Activated naive CD8-positive, alpha-beta T cell treated with anti-CD3 and anti-CD28 coated beads, Interleukin-2, amount 50 U/mL, for 24 hours (primary cell): ENCODE measurements around the gene NMB.
A peak's percentile ranks its signal among the peaks of the same experiment; 100 is the strongest.
"Not testable (repeated sequence)": the region's sequence is repeated elsewhere in the genome, so short reads cannot be mapped to it uniquely, and the experiment has no call there.

Source experiments
- ATAC-seq: fragments of 150-1000 bp; cut with Tn5 transposase; one replicate; pipeline ENCODE4 v1.10.0; 2021
- DNase-seq: peaks from one replicate; pipeline ENCODE4 v3.0.0; 2021
- H3K27ac Mint-ChIP-seq: one replicate; pipeline ENCODE4 v1.8.0; 2021; ENCODE audit warnings: mild to moderate bottlenecking, mixed read lengths
- H3K27me3 Mint-ChIP-seq: one replicate; pipeline ENCODE4 v1.8.0; 2021; ENCODE audit warnings: mixed read lengths
- H3K36me3 Mint-ChIP-seq: one replicate; pipeline ENCODE4 v1.8.0; 2021; ENCODE audit warnings: low read depth, mixed read lengths
- H3K4me1 Mint-ChIP-seq: one replicate; pipeline ENCODE4 v1.8.0; 2021; ENCODE audit warnings: mixed read lengths
- H3K4me3 Mint-ChIP-seq: one replicate; pipeline ENCODE4 v1.8.0; 2021; ENCODE audit warnings: mild to moderate bottlenecking, moderate library complexity, mixed read lengths
- H3K9me3 Mint-ChIP-seq: one replicate; pipeline ENCODE4 v1.8.0; 2021; ENCODE audit warnings: mixed read lengths

NMB gene

GRCh38 chr15:84658080-84658787, at the start of gene NMB:
Gene NMB, minus strand, starts transcription at chr15:84658199. Its CDS starts 47 bp downstream, at chr15:84658152.
- peaks cover 40% of the 10 kb centered on the region for H3K4me1 Mint-ChIP-seq
- H3K36me3 Mint-ChIP-seq, result no peaks in the 10 kb centered on the region
- no peaks in the 10 kb centered on the region for H3K27me3 Mint-ChIP-seq
- DNase-seq (peak; percentile 85), ATAC-seq (peak; percentile 76)
- H3K9me3 Mint-ChIP-seq, result no peaks in the 10 kb centered on the region
- peak within 1 kb of the TSS; percentile 76 for H3K27ac Mint-ChIP-seq
- H3K4me3 Mint-ChIP-seq, result peak within 1 kb of the TSS; percentile 69

DNA sequence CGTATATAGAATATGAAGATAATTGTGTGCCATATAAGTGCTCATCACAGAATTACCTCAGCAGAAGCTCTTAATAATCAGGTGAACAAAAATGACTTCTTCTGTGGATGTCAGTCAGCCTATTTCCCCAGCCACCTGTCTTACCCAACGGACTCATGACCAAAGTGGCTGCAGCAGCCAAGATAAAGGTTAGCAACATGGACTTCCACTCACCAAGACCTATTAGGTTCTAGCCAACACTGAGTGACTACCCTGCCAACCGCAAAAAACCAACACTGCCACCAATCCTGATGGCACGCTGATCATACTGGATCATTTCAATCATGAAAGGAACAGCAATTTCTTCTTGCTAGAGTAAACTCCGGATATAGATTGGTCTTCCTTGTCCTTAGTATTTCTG, 45.8 kb upstream of the NMB start:
- peaks cover 18% of the 10 kb centered on the region for H3K36me3 Mint-ChIP-seq
- H3K9me3 Mint-ChIP-seq, result no peaks in the 10 kb centered on the region
- no peak overlapping the region for H3K4me3 Mint-ChIP-seq
- ATAC-seq, result no peak
- H3K4me1 Mint-ChIP-seq, result peaks cover 67% of the 10 kb centered on the region
- no peak for DNase-seq
- H3K27me3 Mint-ChIP-seq, result no peaks in the 10 kb centered on the region
- no peak overlapping the region for H3K27ac Mint-ChIP-seq

DNA sequence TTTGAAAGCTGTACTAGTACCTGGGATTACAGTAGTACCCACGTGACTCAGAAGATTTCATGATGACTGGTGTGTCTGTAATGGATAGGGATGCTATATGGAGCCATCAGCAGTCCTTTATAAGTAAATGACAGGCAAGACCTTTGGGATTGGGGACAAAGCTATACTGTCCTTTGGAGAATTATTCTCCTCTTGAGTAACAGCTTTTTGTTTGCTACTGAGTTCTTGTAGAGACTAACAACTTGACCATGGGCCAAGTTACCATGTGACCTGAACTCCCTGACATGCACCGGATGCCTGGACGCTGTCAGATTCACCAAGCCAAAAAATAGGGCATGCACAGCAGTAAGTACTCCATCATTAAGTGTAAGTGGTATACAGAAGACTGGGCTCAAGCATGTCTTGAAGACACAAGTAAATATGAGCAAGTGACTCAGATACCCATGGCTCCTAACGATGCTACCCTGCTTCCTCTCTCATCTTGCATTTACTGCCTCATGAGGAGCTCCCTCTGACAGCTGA, 45.0 kb upstream of the NMB start:
- ATAC-seq (no peak), DNase-seq (no peak)
- Mint-ChIP-seq H3K27ac (peak overlapping the region; percentile 46), H3K4me1 (peaks cover 66% of the 10 kb centered on the region), H3K27me3 (no peaks in the 10 kb centered on the region), H3K36me3 (peaks cover 13% of the 10 kb centered on the region), H3K4me3 (no peak overlapping the region), H3K9me3 (no peaks in the 10 kb centered on the region)

DNA sequence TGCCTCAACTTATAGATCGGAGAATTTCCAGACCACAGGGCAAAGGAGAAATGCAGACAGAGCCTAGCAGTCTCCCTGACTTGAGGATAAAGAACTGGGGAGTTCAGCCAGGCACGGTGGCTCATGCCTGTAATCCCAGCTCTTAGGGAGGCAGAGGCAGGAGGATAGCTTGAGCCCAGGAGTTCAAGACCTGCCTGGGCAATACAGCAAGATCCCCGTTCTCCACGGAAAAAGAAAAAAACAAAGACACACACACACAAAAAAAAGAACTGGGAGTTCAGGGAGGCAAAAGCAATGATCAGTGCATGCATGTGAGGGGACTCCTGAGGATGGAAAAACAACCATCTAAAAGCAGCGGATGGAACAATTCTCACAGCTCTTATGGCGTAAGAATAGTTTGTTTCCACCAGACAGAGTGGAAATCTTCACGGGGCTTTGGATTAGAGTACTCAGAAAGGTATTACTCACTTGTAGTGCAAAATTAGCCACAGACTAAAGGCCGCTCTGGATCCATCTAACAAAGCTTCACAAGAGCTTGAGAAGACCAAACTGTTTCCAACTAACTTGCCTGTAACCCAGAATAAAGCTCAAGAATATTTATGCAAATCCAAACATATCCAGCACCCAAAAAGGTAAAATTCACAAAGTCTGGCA, 41.7 kb upstream of the NMB start:
- H3K4me1 Mint-ChIP-seq, result peaks cover 69% of the 10 kb centered on the region
- peak overlapping the region; percentile 90 for H3K27ac Mint-ChIP-seq
- H3K4me3 Mint-ChIP-seq, result peak overlapping the region; percentile 12
- H3K9me3 Mint-ChIP-seq, result no peaks in the 10 kb centered on the region
- peaks cover 12% of the 10 kb centered on the region for H3K36me3 Mint-ChIP-seq
- no peaks in the 10 kb centered on the region for H3K27me3 Mint-ChIP-seq
- DNase-seq (no peak), ATAC-seq (peak; percentile 93)

DNA sequence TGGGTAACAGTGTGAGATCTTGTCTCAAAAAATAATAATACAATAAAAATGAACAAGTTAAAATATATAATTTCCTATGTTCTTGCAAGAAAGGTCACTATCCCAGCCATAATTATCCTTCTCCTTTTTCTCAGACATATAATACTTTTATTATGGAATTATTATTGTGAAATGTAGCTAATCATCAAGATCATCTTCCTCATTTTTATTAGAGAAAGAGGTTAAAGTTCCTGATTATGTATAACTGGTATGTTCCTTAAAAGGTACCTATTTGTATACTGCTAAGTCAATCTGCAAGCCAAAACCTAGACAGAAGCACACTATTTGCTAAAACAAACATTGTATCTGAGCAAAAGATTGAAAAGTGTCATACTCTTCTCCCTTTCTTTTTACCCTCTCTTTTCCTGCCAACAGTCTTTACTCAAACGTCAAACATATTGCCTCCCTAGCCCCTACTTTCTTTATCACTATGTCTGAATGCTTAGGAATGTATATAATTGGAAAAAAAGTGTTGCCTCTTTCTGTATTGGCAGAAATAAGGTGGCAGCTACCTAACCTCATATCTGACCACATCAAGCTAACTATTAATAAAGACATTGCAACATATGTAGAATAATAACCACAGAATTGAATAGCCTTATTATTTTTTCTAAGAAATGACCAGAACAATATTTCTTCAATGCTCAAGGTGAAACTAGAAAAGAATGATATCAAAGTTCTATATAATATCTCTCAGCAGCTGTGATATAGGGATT, 39.4 kb upstream of the NMB start:
- H3K9me3 Mint-ChIP-seq, result no peaks in the 10 kb centered on the region
- H3K4me3 Mint-ChIP-seq, result no peak overlapping the region
- ATAC-seq (no peak), DNase-seq (no peak)
- no peak overlapping the region for H3K27ac Mint-ChIP-seq
- peaks cover 7% of the 10 kb centered on the region for H3K36me3 Mint-ChIP-seq
- H3K27me3 Mint-ChIP-seq, result no peaks in the 10 kb centered on the region
- H3K4me1 Mint-ChIP-seq, result peaks cover 54% of the 10 kb centered on the region

GRCh38 chr15:84696757-84697156, 38.8 kb upstream of the NMB start:
- Mint-ChIP-seq H3K9me3 (no peaks in the 10 kb centered on the region), H3K4me1 (peaks cover 57% of the 10 kb centered on the region), H3K27me3 (no peaks in the 10 kb centered on the region), H3K36me3 (peaks cover 8% of the 10 kb centered on the region), H3K27ac (no peak overlapping the region), H3K4me3 (no peak overlapping the region)
- DNase-seq, result no peak
- no peak for ATAC-seq

DNA sequence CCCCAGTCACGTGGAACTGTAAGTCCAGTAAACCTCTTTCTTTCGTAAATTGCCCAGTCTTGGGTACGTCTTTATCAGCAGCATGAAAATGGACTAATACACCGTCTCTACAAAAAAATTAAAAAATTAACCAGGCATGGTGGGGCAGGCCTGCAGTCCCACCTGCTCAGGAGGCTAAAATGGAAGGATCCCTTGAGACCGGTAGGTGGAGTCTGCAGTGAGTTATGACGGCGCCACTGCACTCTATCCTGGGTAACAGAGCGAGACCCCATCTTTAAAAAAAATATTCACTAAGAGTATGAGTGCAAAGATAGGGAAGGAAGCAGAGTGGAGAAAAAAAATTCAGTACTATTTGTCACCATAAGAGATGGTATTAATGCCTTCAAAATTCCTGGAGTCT, 32.3 kb upstream of the NMB start:
- peaks cover 32% of the 10 kb centered on the region for H3K36me3 Mint-ChIP-seq
- no peak overlapping the region for H3K4me3 Mint-ChIP-seq
- H3K4me1 Mint-ChIP-seq, result peaks cover 29% of the 10 kb centered on the region
- H3K27me3 Mint-ChIP-seq, result no peaks in the 10 kb centered on the region
- DNase-seq, result no peak
- no peak for ATAC-seq
- H3K9me3 Mint-ChIP-seq, result peaks cover 4% of the 10 kb centered on the region
- H3K27ac Mint-ChIP-seq, result no peak overlapping the region

DNA sequence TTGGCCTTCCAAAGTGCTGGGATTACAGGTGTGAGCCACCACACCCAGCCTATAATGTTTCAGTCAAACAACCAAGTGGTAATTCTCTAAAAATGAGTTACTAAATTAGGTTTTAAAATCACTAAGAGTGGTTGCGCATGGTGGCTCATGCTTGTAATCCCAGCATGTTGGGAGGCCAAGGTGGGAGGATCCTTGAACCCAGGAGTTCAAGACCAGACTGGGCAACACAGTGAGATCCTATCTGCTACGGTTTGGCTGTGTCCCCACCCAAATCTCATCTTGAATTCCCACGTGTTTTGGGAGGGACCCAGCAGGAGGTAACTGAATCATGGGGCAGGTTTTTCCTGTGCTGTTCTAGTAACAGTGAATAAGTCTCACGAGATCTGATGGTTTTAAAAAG, 31.9 kb upstream of the NMB start:
- H3K27ac Mint-ChIP-seq, result no peak overlapping the region
- H3K4me1 Mint-ChIP-seq, result peaks cover 29% of the 10 kb centered on the region
- no peaks in the 10 kb centered on the region for H3K27me3 Mint-ChIP-seq
- H3K36me3 Mint-ChIP-seq, result peaks cover 34% of the 10 kb centered on the region
- H3K9me3 Mint-ChIP-seq, result peaks cover 4% of the 10 kb centered on the region
- ATAC-seq, result no peak
- DNase-seq, result no peak
- H3K4me3 Mint-ChIP-seq, result no peak overlapping the region

GRCh38 chr15:84686446-84686845, 28.4 kb upstream of the NMB start:
- peaks cover 44% of the 10 kb centered on the region for H3K36me3 Mint-ChIP-seq
- not testable (repeated sequence) for DNase-seq

GRCh38 chr15:84685304-84685703, 27.3 kb upstream of the NMB start:
- H3K9me3 Mint-ChIP-seq, result peaks cover 3% of the 10 kb centered on the region
- ATAC-seq (no peak), DNase-seq (no peak)
- no peak overlapping the region for H3K4me3 Mint-ChIP-seq
- no peak overlapping the region for H3K27ac Mint-ChIP-seq
- H3K27me3 Mint-ChIP-seq, result no peaks in the 10 kb centered on the region
- peaks cover 38% of the 10 kb centered on the region for H3K4me1 Mint-ChIP-seq
- H3K36me3 Mint-ChIP-seq, result peaks cover 39% of the 10 kb centered on the region

More at GRCh38 chr15:84686446-84686845, 28.4 kb upstream of the NMB start:
- not testable (repeated sequence) for H3K9me3 Mint-ChIP-seq, H3K27ac Mint-ChIP-seq, ATAC-seq, H3K4me3 Mint-ChIP-seq, H3K27me3 Mint-ChIP-seq
- peaks cover 39% of the 10 kb centered on the region for H3K4me1 Mint-ChIP-seq

DNA sequence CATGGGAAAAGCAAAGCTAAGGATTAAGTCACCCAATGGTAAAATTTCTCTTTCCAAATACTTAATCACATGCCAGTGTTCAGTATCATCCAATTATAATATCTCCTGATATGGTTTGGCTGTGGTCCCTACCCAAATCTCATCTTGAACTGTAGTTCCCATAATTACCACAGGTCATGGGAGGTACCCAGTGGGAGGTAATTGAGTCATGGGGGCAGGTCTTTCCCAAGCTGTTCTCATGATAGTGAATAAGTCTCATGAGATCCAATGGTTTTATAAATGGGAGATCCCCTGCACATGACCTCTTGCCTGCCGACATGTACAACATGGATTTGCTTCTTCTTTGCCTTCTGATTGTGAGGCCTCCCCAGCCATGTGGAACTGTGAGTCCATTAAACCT, 26.1 kb upstream of the NMB start:
- peaks cover 42% of the 10 kb centered on the region for H3K36me3 Mint-ChIP-seq
- no peak for ATAC-seq

GRCh38 chr15:84681831-84682230, 23.8 kb upstream of the NMB start:
- Mint-ChIP-seq H3K27ac (peak overlapping the region; percentile 7), H3K36me3 (peaks cover 39% of the 10 kb centered on the region), H3K9me3 (no peaks in the 10 kb centered on the region), H3K4me3 (no peak overlapping the region), H3K4me1 (peaks cover 21% of the 10 kb centered on the region), H3K27me3 (no peaks in the 10 kb centered on the region)
- DNase-seq (no peak), ATAC-seq (peak; percentile 80)

More for the DNA sequence above, 26.1 kb upstream of the NMB start:
- peaks cover 34% of the 10 kb centered on the region for H3K4me1 Mint-ChIP-seq
- no peaks in the 10 kb centered on the region for H3K9me3 Mint-ChIP-seq
- no peak for DNase-seq
- H3K4me3 Mint-ChIP-seq, result no peak overlapping the region
- no peak overlapping the region for H3K27ac Mint-ChIP-seq
- H3K27me3 Mint-ChIP-seq, result no peaks in the 10 kb centered on the region

DNA sequence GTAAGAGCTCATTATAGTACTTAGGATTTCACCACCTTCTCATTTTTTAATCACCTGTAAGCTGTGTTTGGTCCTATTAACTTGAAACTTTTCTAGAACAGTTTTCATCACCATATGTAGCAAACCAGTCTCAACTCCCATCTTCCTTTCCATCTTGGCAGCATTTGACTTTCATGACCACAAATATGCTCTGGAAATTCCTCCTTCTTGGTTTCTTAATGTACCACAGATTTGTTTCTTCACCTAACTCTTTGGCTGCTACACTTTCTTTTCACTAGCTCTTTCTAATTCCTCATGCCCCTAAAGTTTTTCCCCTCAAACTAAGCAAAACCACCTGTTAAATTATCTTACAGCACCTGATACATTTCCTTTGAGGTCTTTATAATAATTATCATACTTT, 13.2 kb upstream of the NMB start:
- no peaks in the 10 kb centered on the region for H3K27me3 Mint-ChIP-seq
- peaks cover 32% of the 10 kb centered on the region for H3K4me1 Mint-ChIP-seq
- peaks cover 34% of the 10 kb centered on the region for H3K36me3 Mint-ChIP-seq
- ATAC-seq (no peak), DNase-seq (no peak)
- peak overlapping the region; percentile 5 for H3K27ac Mint-ChIP-seq
- H3K9me3 Mint-ChIP-seq, result no peaks in the 10 kb centered on the region
- H3K4me3 Mint-ChIP-seq, result no peak overlapping the region

DNA sequence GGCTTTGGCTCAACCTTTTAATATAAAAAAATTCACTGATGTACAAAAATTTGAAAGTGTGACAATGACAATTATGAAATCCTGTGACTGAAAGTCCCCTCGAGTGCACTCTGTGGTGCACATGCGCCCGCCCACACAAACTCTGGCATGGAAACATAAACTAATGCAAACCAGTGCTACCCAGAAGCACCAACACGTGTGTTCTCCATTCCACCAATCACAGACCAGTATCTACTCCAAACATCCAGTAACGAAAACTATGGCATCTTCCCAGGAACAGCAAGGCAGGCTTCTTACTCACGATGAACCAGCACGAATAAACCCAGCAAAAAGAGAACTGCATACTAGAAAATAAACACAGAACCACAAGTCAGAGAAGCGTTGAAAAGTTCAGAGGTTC, 11.7 kb upstream of the NMB start:
- Mint-ChIP-seq H3K4me3 (no peak overlapping the region), H3K36me3 (peaks cover 38% of the 10 kb centered on the region), H3K27ac (peak overlapping the region; percentile 68), H3K9me3 (no peaks in the 10 kb centered on the region), H3K27me3 (no peaks in the 10 kb centered on the region), H3K4me1 (peaks cover 35% of the 10 kb centered on the region)
- peak; percentile 55 for ATAC-seq
- peak; percentile 61 for DNase-seq
